ENCODE measurements around the gene GDI1. TPM values are rescaled to one million over a fixed set of nuclear protein-coding genes. Genes with fewer than 3 reads are reported as not detected.

Gene GDI1
- total and polyA plus RNA-seq, 10 of the 15 experiments (the other 5 are each of a cell fraction or from before 2014, with no cell fraction given), result 0.92 to 102 (median 49.6) TPM

GRCh38 chrX:154464806-154465365 lies 27.9 kb downstream of the GDI1 start:
- no peak for FAIRE-seq
- H3K79me2 ChIP-seq (ENCODE audit: control insufficient read depth, insufficient read depth, low read length), result no peaks in the 10 kb centered on the region
- H3K27me3 ChIP-seq (replicated peaks in 1 of 2; ENCODE audit: control insufficient read depth in 2 of 2, insufficient read depth in 2 of 2, low read length in 1 of 2), result no peaks in the 10 kb centered on the region
- WGBS (ENCODE audit: insufficient coverage, insufficient replicate concordance, low lambda C conversion rate, missing lambda C conversion rate), result 87% methylated on average over 28 of the region's 28 CpGs
- H3K4me2 ChIP-seq (ENCODE audit: control insufficient read depth, insufficient read depth), result no peak overlapping the region
- no TSS peak for BruUV-seq (replicated peaks)
- no peak overlapping the region for H3K4me3 ChIP-seq
- H3K9ac ChIP-seq (ENCODE audit: control insufficient read depth, insufficient read depth, low read length), result no peak overlapping the region
- H3K9me3 ChIP-seq (replicated peaks; ENCODE audit: control insufficient read depth, insufficient read depth, low read length), result no peaks in the 10 kb centered on the region; the same call in 2 of the 3 replicates
- RAD21 ChIA-PET (ENCODE audit: unreplicated experiment), result no interaction called here
- CTCF ChIA-PET, result no interaction called here
- H3K36me3 ChIP-seq (ENCODE audit: control insufficient read depth in 2 of 2, insufficient read depth in 2 of 2, low read length in 1 of 2), result peaks cover 0 to 2% of the 10 kb centered on the region in 2 experiments; a peak in 2 of 4 replicates
- no peaks in the 10 kb centered on the region for H4K20me1 ChIP-seq (ENCODE audit: control insufficient read depth, insufficient read depth)
- TF ChIP-seq IKZF1 (conservative IDR thresholded peaks at IDR 0.05) (no peak), KLF5 (IDR thresholded peaks at IDR 0.05; ENCODE audit: partially characterized antibody) (no peak), SMC3 (IDR thresholded peaks at IDR 0.05; ENCODE audit: borderline replicate concordance, low read length) (no peak), ZNF217 (IDR thresholded peaks at IDR 0.05) (no peak), SMAD5 (IDR thresholded peaks at IDR 0.05; ENCODE audit: low read depth) (no peak), SMARCA5 (IDR thresholded peaks at IDR 0.05) (no peak), ZBED1 (IDR thresholded peaks at IDR 0.05; ENCODE audit: borderline replicate concordance) (no peak), JUNB (IDR thresholded peaks at IDR 0.05) (no peak), STAT1 (conservative IDR thresholded peaks at IDR 0.05) (no peak), SUPT20H (IDR thresholded peaks at IDR 0.05; ENCODE audit: borderline replicate concordance, control insufficient read depth, low read depth, low read length) (no peak)
- TF ChIP-seq, protein P1, sequence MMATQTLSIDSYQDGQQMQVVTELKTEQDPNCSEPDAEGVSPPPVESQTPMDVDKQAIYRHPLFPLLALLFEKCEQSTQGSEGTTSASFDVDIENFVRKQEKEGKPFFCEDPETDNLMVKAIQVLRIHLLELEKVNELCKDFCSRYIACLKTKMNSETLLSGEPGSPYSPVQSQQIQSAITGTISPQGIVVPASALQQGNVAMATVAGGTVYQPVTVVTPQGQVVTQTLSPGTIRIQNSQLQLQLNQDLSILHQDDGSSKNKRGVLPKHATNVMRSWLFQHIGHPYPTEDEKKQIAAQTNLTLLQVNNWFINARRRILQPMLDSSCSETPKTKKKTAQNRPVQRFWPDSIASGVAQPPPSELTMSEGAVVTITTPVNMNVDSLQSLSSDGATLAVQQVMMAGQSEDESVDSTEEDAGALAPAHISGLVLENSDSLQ (IDR thresholded peaks at IDR 0.05), result no peak
- no peak overlapping the region for H2AFZ ChIP-seq (ENCODE audit: control insufficient read depth, low read depth, low read length)
- POLR2A ChIA-PET, result no interaction called here
- no peaks in the 10 kb centered on the region for H3K4me1 ChIP-seq (ENCODE audit: control insufficient read depth, insufficient read depth, low read length)
- DNase-seq (ENCODE audit: low read depth, low spot score), result no peak
- in situ Hi-C loops (cut with MboI), result no loop called here
- H3K27ac ChIP-seq (ENCODE audit: control insufficient read depth, insufficient read depth), result no peak overlapping the region
- SMC1A ChIA-PET (ENCODE audit: uncharacterized antibody, unreplicated experiment), result no interaction called here
- ATAC-seq, result no peak
- intact Hi-C loops (cut with micrococcal nuclease; ENCODE audit: unreplicated experiment), result no loop called here
